ENCODE measurements around the gene PARD3.
"Not testable (repeated sequence)": the region's sequence is repeated elsewhere in the genome, so short reads cannot be mapped to it uniquely, and the experiment has no call there.

Gene PARD3

DNA sequence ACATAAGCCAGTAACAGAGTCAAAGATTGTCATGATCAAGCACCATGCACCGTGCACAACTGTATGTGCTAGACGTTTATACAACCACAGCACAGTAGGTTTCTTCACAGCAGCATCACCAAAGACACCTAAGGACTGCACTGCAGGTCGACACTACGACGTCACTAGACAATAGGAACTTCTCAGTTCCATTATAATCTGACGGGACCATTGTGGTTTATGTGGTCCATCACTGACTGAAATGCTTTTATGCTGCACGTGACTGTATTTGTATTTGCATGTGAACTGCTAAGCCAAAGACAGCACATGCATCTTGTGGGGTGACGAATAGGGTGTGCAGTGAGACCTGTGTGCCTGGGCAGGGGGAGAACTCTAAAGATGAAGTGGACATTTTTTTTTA is 164.9 kb downstream of the PARD3 start:
- H3K4me3 ChIP-seq (ENCODE audit: low read depth, low read length), result no peak overlapping the region
- DNase-seq (ENCODE audit: low read depth), result peak; percentile 26
- TF ChIP-seq, protein P1, sequence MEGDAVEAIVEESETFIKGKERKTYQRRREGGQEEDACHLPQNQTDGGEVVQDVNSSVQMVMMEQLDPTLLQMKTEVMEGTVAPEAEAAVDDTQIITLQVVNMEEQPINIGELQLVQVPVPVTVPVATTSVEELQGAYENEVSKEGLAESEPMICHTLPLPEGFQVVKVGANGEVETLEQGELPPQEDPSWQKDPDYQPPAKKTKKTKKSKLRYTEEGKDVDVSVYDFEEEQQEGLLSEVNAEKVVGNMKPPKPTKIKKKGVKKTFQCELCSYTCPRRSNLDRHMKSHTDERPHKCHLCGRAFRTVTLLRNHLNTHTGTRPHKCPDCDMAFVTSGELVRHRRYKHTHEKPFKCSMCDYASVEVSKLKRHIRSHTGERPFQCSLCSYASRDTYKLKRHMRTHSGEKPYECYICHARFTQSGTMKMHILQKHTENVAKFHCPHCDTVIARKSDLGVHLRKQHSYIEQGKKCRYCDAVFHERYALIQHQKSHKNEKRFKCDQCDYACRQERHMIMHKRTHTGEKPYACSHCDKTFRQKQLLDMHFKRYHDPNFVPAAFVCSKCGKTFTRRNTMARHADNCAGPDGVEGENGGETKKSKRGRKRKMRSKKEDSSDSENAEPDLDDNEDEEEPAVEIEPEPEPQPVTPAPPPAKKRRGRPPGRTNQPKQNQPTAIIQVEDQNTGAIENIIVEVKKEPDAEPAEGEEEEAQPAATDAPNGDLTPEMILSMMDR (IDR thresholded peaks at IDR 0.05; ENCODE audit: insufficient read depth, low read depth, low read length, missing control alignments), result no peak

GRCh38 chr10:34649385-34649784 is 165.7 kb downstream of the PARD3 start:
- no peak for DNase-seq (ENCODE audit: low read depth)
- no peak overlapping the region for H3K4me3 ChIP-seq (ENCODE audit: low read depth, low read length)
- TF ChIP-seq, protein P1 (IDR thresholded peaks at IDR 0.05; ENCODE audit: insufficient read depth, low read depth, low read length, missing control alignments), result no peak

DNA sequence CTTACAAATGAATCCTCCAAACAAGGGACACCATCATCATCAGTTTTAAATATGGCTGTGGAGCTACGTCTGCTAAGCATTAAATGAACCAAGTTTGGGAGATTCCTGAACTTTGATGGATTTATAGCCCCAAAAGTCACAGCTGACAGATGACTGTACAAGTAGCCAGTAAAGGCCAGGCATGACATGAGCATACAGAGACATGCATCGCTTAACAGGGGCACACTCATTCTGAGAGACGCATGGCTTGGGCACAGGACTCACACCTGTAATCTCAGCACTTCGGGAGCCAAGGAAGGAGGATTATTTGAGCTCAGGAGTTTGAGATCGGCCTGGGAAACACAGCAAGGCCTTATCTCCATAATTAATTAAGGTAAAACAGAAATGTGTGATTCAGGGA is 166.2 kb downstream of the PARD3 start:
- no peak for DNase-seq (ENCODE audit: low read depth)
- TF ChIP-seq, protein P1 (IDR thresholded peaks at IDR 0.05; ENCODE audit: insufficient read depth, low read depth, low read length, missing control alignments), result no peak
- H3K4me3 ChIP-seq (ENCODE audit: low read depth, low read length), result no peak overlapping the region

DNA sequence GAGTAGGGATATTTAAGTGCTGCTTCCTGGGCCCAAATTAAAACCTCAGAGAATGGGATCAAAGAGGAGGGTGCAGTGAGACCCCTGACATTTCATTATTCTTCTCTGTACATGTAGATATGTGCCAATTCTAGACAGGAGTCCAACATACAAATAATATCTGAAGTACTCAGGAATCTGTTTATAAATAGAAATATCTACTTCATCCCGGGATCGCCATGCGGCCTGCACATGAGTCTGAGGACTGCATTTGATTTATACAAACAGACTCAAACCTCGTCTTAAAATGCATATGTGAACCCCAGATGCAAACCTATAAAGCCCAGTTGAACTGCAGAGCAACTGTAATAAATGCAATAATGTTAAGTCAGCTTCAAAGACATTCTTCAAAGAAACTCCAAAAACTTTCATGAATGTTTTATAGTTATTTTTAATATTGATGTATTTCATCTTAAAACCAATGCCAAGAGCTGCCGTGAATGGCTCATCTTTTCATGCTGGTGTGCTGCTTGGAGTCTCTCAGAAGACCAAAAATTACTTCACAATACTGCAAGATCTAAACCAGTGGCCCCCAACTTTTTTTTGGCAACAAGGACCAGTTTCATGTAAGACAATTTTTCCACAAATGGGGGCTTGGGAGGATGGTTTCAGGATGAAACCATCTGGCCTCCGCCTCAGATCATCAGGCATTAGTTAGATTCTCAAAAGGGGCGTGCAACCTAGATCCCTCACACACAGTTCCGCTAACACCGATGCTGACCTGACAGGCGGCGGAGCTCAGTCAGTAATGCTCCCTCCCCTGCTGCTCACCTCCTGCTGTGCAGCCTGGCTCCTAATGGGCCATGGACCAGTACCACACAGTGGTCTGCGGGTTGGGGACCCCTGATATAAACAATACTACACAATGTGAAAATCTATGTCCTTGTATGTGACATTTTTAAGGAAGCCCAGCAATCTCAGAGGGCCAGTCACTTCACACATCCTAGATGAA is 166.9 kb downstream of the PARD3 start:
- no peak for DNase-seq (ENCODE audit: low read depth)
- TF ChIP-seq, protein P1 (IDR thresholded peaks at IDR 0.05; ENCODE audit: insufficient read depth, low read depth, low read length, missing control alignments), result no peak
- no peak overlapping the region for H3K4me3 ChIP-seq (ENCODE audit: low read depth, low read length)

GRCh38 chr10:34647160-34647559 is 167.9 kb downstream of the PARD3 start:
- TF ChIP-seq, protein P1 (IDR thresholded peaks at IDR 0.05; ENCODE audit: insufficient read depth, low read depth, low read length, missing control alignments), result no peak
- DNase-seq (ENCODE audit: low read depth), result no peak
- H3K4me3 ChIP-seq (ENCODE audit: low read depth, low read length), result no peak overlapping the region

- no peak overlapping the region for H3K4me3 ChIP-seq (ENCODE audit: low read depth, low read length)
- DNase-seq (ENCODE audit: low read depth), result no peak
- TF ChIP-seq, protein P1 (IDR thresholded peaks at IDR 0.05; ENCODE audit: insufficient read depth, low read depth, low read length, missing control alignments), result no peak
Measured at GRCh38 chr10:34646331-34646730, 168.8 kb downstream of the PARD3 start.

- DNase-seq (ENCODE audit: low read depth); H3K4me3 ChIP-seq (ENCODE audit: low read depth, low read length): not testable (repeated sequence)
Measured at GRCh38 chr10:34644815-34645214, 170.3 kb downstream of the PARD3 start.
